GM23338 (cell line): Measurements from ENCODE around the gene PNMA8B. TPM values are rescaled to one million over a fixed set of nuclear protein-coding genes. Genes with fewer than 3 reads are reported as not detected.
A peak's percentile ranks its signal among the peaks of the same experiment; 100 is the strongest.

Experiments used
- ATAC-seq: fragments of 200-7000 bp; cut with Tn5 transposase; 3 replicates; pipeline ENCODE4 v1.9.1; 2020
- DNase-seq: peaks from one replicate; pipeline ENCODE4 v3.0.0-alpha.2; 2015; ENCODE audit warnings: low spot score
- H2AFZ ChIP-seq: fragments of 200-600 bp; sonication (generic); 2 replicates; pipeline ENCODE4 v1.8.0; 2016; ENCODE audit warnings: antibody characterized with exemption, mild to moderate bottlenecking, moderate library complexity
- H3F3A ChIP-seq: fragments of 200-600 bp; sonication (generic); replicated peaks from 2 replicates; pipeline ENCODE4 v1.8.0; 2017; ENCODE audit warnings: antibody characterized with exemption, mixed run types, low read depth
- H3K27ac ChIP-seq: fragments of 200-600 bp; sonication (generic); 2 replicates; pipeline ENCODE4 v1.6.1; 2016; ENCODE audit warnings: low read depth
- H3K27me3 ChIP-seq: fragments of 200-600 bp; sonication (generic); 2 replicates; pipeline ENCODE4 v1.8.0; 2016; ENCODE audit warnings: mild to moderate bottlenecking, mixed run types, moderate library complexity; ENCODE audit not compliant: insufficient read depth
- H3K36me3 ChIP-seq: fragments of 200-600 bp; sonication (generic); 2 replicates; pipeline ENCODE4 v1.8.0; 2016; ENCODE audit warnings: mild to moderate bottlenecking; ENCODE audit not compliant: insufficient read depth
- H3K4me1 ChIP-seq: fragments of 200-600 bp; sonication (generic); 2 replicates; pipeline ENCODE4 v1.8.0; 2016; ENCODE audit warnings: mild to moderate bottlenecking, moderate library complexity; ENCODE audit not compliant: insufficient read depth
- H3K4me2 ChIP-seq: fragments of 200-600 bp; sonication (generic); 2 replicates; pipeline ENCODE4 v1.7.1; 2017; ENCODE audit warnings: mixed run types
- H3K4me3 ChIP-seq: fragments of 200-600 bp; sonication (generic); 2 replicates; pipeline ENCODE4 v1.6.1; 2016; ENCODE audit warnings: mixed run types
- H3K79me2 ChIP-seq: fragments of 200-600 bp; sonication (generic); replicated peaks from 2 replicates; pipeline ENCODE4 v1.8.0; 2017; ENCODE audit warnings: mild to moderate bottlenecking; ENCODE audit not compliant: insufficient read depth
- H3K9me2 ChIP-seq: fragments of 200-600 bp; sonication (generic); 2 replicates; pipeline ENCODE4 v1.8.0; 2017; ENCODE audit not compliant: insufficient read depth
- H4K20me1 ChIP-seq: fragments of 200-600 bp; sonication (generic); replicated peaks from 2 replicates; pipeline ENCODE4 v1.8.0; 2017; ENCODE audit warnings: mild to moderate bottlenecking; ENCODE audit not compliant: insufficient read depth
- H3K27ac Mint-ChIP-seq: 2 replicates; pipeline ENCODE4 v1.8.0; 2020; ENCODE audit warnings: inconsistent platforms, mild to moderate bottlenecking, moderate library complexity, mixed read lengths
- H3K27me3 Mint-ChIP-seq: 3 replicates; pipeline ENCODE4 v1.8.0; 2022; ENCODE audit warnings: low read depth, mild to moderate bottlenecking, moderate library complexity, mixed read lengths, inconsistent platforms; ENCODE audit not compliant: insufficient read depth, poor library complexity
- H3K36me3 Mint-ChIP-seq: 3 replicates; pipeline ENCODE4 v1.8.0; 2021; ENCODE audit warnings: low read depth, mild to moderate bottlenecking, inconsistent platforms, moderate library complexity, mixed read lengths
- H3K4me1 Mint-ChIP-seq: 3 replicates; pipeline ENCODE4 v1.8.0; 2020; ENCODE audit warnings: mild to moderate bottlenecking, inconsistent platforms, mixed read lengths
- H3K4me3 Mint-ChIP-seq: 3 replicates; pipeline ENCODE4 v1.8.0; 2021; ENCODE audit warnings: moderate library complexity, mild to moderate bottlenecking, inconsistent platforms, mixed read lengths
- H3K9me3 Mint-ChIP-seq: 3 replicates; pipeline ENCODE4 v1.8.0; 2020; ENCODE audit warnings: moderate library complexity, mild to moderate bottlenecking, inconsistent platforms, mixed read lengths
- CTCF ChIP-seq, 2 experiments: fragments of 200-600 bp in 1 of 2; sonication (generic) in 1 of 2; conservative IDR thresholded peaks; 2 replicates each; pipeline versions ENCODE4 v1.5.1 to v1.6.1; 2016 to 2017; ENCODE audit warnings: antibody characterized with exemption in 2 of 2, low read depth in 2 of 2, mild to moderate bottlenecking in 2 of 2, moderate library complexity in 1 of 2
- EZH2 ChIP-seq: fragments of 200-600 bp; sonication (generic); IDR thresholded peaks from one replicate; pipeline ENCODE4 v1.8.0; 2017; ENCODE audit warnings: antibody characterized with exemption, mild to moderate bottlenecking, low read depth; ENCODE audit not compliant: unreplicated experiment
- POLR2AphosphoS5 ChIP-seq: IDR thresholded peaks from 2 replicates; pipeline ENCODE4 v1.6.1; 2016; ENCODE audit warnings: antibody characterized with exemption, low read depth
- polyA plus RNA-seq: library from polyadenylated mRNA; unstranded; fragments of >200 nt; fragmentation: Nextera tagmentation; extraction: Ambion mirVana; gene quantifications from 2 replicates; pipeline ENCODE4 v1.2.1, GENCODE V29; 2016
- total RNA-seq: library from RNA; depleted of rRNA; stranded (reverse); fragments of >200 nt; shearing (Covaris generic); gene quantifications from 2 replicates; pipeline ENCODE4 v1.2.3, GENCODE V29; 2014

The PNMA8B gene
- total and polyA plus RNA-seq, 2 experiments from 2014 or later = 0.44 to 1.7 TPM

GRCh38 chr19:46493236-46494145, 2.2 kb downstream of the PNMA8B start:
- H2AFZ ChIP-seq = peak overlapping the region; percentile 88
- H3K79me2 ChIP-seq = no peaks in the 10 kb centered on the region
- no peaks in the 10 kb centered on the region for H3K36me3 ChIP-seq
- peak; percentile 15 for ATAC-seq
- H3K27me3 ChIP-seq = peaks cover 72% of the 10 kb centered on the region
- no peak overlapping the region for H3K27ac ChIP-seq
- H3K9me3 Mint-ChIP-seq = no peaks in the 10 kb centered on the region
- DNase-seq = peak; percentile 77
- peaks cover 71% of the 10 kb centered on the region for H3K27me3 Mint-ChIP-seq
- H3K27ac Mint-ChIP-seq = no peak overlapping the region
- H3F3A ChIP-seq = 0 out of 2 replicates have a peak, but pooled peaks cover 3% of the 10 kb centered on the region
- peak overlapping the region; percentile 76 for H3K4me3 ChIP-seq
- H4K20me1 ChIP-seq = no peaks in the 10 kb centered on the region
- TF ChIP-seq EZH2 (peak; percentile 43), CTCF (conservative IDR thresholded peaks at IDR 0.05; ENCODE audit: low read depth in 2 of 2) (no peak), POLR2AphosphoS5 (peak; percentile 49)
- H3K4me1 Mint-ChIP-seq = peaks cover 20% of the 10 kb centered on the region
- no peaks in the 10 kb centered on the region for H3K36me3 Mint-ChIP-seq
- peak overlapping the region; percentile 69 for H3K4me3 Mint-ChIP-seq
- H3K4me1 ChIP-seq = peaks cover 32% of the 10 kb centered on the region
- no peaks in the 10 kb centered on the region for H3K9me2 ChIP-seq
- H3K4me2 ChIP-seq = peak overlapping the region; percentile 95

GRCh38 chr19:46492841-46493235, 2.8 kb downstream of the PNMA8B start:
- TF ChIP-seq CTCF (conservative IDR thresholded peaks at IDR 0.05; ENCODE audit: low read depth in 2 of 2) = no peak
- peaks cover 23% of the 10 kb centered on the region for H3K4me1 Mint-ChIP-seq
- 0 out of 2 replicates have a peak, but pooled peaks cover 3% of the 10 kb centered on the region for H3F3A ChIP-seq
- no peaks in the 10 kb centered on the region for H3K36me3 Mint-ChIP-seq
- no peaks in the 10 kb centered on the region for H3K79me2 ChIP-seq
- peak overlapping the region; percentile 95 for H3K4me2 ChIP-seq
- H3K36me3 ChIP-seq = no peaks in the 10 kb centered on the region
- H2AFZ ChIP-seq = peak overlapping the region; percentile 88
- DNase-seq (peak; percentile 55), ATAC-seq (peak; percentile 20)
- no peaks in the 10 kb centered on the region for H4K20me1 ChIP-seq
- H3K9me3 Mint-ChIP-seq = no peaks in the 10 kb centered on the region
- peaks cover 78% of the 10 kb centered on the region for H3K27me3 Mint-ChIP-seq
- H3K27ac ChIP-seq = no peak overlapping the region
- peak overlapping the region; percentile 66 for H3K4me3 Mint-ChIP-seq
- H3K9me2 ChIP-seq = no peaks in the 10 kb centered on the region
- H3K4me1 ChIP-seq = peaks cover 32% of the 10 kb centered on the region
- no peak overlapping the region for H3K27ac Mint-ChIP-seq
- H3K4me3 ChIP-seq = peak overlapping the region; percentile 76
- H3K27me3 ChIP-seq = peaks cover 78% of the 10 kb centered on the region
